ENCODE data around the gene AOPEP.

- TF ChIP-seq CTCF (IDR thresholded peaks at IDR 0.05) (no peak), POLR2A (IDR thresholded peaks at IDR 0.05) (no peak)
These were observed 357.9 kb downstream of the AOPEP start for GRCh38 chr9:95084254-95084934.

Data from uterus (tissue), 2 donors.